GM21529 (cell line): ENCODE results near the gene ZNF74.
"Not testable (repeated sequence)": the region's sequence is repeated elsewhere in the genome, so short reads cannot be mapped to it uniquely, and the experiment has no call there.

Experiments used
- ATAC-seq: cut with Tn5 transposase; IDR thresholded peaks from one replicate; pipeline ENCODE4 v1.9.1; 2021; ENCODE audit not compliant: unreplicated experiment

The ZNF74 gene

GRCh38 chr22:20399866-20400605 is 6.1 kb downstream of the ZNF74 start:
- no peak for ATAC-seq

GRCh38 chr22:20400606-20401375 is 6.8 kb downstream of the ZNF74 start:
- ATAC-seq = no peak

GRCh38 chr22:20401376-20402014 is 7.5 kb downstream of the ZNF74 start:
- ATAC-seq = no peak

- ATAC-seq = no peak
Measured at GRCh38 chr22:20402960-20403778, 9.2 kb downstream of the ZNF74 start.

DNA sequence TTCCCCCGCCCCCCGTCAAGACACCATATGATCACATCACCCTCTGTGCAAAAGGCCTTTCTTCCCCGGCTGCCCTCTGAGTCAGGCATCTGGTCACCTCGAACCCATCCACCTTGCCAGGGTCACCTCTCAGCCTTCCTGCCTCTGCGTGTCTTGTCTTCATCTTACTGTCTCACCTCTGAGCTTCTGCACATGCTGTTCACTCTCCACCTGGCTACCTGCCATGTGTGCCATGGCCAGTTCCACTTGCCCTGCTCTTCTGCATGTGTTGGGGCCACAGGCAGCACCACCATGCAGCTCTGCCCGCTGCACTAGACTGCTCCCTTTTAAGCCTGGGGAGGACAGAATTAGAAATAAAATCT is 9.8 kb downstream of the ZNF74 start:
- ATAC-seq = no peak

GRCh38 chr22:20404881-20405280 is 10.9 kb downstream of the ZNF74 start:
- no peak for ATAC-seq

- ATAC-seq = no peak
Measured at GRCh38 chr22:20405291-20405930, 11.5 kb downstream of the ZNF74 start.

GRCh38 chr22:20405931-20406685 is 12.2 kb downstream of the ZNF74 start:
- no peak for ATAC-seq

- ATAC-seq = no peak
Measured at GRCh38 chr22:20406686-20407408, 12.9 kb downstream of the ZNF74 start.

- no peak for ATAC-seq
Measured at GRCh38 chr22:20407829-20408228, 13.9 kb downstream of the ZNF74 start.

- no peak for ATAC-seq
Measured at GRCh38 chr22:20408891-20409290, 14.9 kb downstream of the ZNF74 start.

DNA sequence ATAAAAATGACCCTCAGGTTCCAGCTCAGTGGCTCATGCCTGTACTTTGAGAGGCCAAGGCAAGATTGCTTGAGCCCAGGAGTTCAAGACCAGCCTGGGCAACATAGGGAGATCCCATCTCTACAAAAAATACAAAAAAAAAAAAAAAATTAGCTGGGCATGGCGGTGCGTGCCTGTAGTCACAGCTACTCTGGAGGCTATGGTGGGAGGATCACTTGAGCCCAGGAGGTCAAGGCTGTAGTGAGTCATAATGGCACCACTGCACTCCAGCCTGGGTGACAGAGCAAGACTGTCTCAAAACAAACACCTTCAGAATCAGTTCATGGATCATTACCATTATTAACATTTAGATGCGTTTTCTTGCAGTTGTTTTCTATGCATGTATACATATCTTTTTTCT is 15.4 kb downstream of the ZNF74 start:
- ATAC-seq = not testable (repeated sequence)

GRCh38 chr22:20412474-20413216 is 18.7 kb downstream of the ZNF74 start:
- no peak for ATAC-seq

GRCh38 chr22:20413217-20414058 is 19.5 kb downstream of the ZNF74 start:
- no peak for ATAC-seq

DNA sequence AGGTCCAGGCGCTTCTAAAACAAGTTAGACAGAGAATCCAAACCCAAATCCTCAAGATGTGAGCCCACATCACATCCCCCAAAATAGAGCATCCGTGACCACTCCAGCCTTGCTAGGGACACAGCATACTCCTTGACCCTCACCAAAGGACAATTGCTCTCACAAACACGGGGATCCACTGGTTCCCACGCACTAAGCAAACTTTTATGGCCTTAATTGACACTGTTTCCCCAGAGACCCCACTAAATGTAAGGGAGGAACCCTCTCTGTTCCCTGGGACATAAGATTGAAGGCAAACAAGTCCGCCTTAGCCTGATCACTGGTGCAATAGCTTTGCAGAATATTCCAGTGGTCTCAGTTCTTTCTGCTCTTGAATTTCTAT is 20.1 kb downstream of the ZNF74 start:
- ATAC-seq = no peak

DNA sequence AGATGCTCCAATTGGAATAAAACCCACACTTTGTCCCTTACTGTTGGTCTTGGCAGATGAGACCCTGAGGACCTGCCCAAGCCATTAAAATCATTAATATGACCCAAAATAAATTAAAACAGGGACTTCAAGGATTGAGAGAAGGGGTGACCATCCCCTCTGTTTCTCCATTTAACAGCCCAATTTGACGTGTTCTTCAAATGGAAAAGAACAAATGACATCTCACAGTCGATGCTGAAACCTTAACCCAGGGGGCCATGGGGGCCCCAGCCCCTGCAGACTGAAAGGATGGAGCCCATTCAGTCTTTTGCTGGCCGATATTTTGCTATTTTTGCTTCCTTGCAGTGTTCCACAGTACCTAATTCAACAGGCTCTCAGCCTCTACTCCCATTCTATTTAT is 20.5 kb downstream of the ZNF74 start:
- no peak for ATAC-seq

DNA sequence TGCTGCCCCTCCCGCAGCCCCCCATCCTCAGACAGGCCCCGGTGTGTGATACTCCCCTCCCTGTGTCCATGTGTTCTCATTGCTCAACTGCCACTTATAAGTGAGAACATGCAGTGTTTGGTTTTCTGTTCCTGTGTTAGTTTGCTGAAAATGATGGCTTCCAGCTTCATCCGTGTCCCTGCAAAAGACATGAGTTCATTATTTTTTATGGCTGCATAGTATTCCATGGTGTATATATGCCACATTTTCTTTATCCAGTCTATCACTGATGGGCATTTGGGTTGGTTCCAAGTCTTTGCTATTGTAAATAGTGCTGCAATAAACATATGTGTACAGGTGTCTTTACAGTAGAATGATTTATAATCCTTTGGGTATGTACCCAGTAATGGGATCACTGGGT is 21.3 kb downstream of the ZNF74 start:
- not testable (repeated sequence) for ATAC-seq

DNA sequence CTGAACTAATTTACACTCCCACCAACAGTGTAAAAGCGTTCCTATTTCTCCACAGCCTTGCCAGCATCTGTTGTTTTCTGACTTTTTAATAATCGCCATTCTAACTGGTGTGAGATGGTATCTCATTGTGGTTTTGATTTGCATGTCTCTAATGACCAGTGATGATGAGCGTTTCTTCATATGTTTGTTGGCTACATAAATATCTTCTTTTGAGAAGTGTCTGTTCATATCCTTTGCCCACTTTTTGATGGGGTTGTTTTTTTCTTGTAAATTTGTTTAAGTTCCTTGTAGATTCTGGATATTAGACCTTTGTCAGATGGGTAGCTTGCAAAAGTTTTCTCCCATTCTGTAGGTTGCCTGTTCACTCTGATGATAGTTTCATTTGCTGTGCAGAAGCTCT is 21.7 kb downstream of the ZNF74 start:
- ATAC-seq = not testable (repeated sequence)
